ENCODE results near the gene GTPBP10. TPM values are rescaled to one million over a fixed set of nuclear protein-coding genes. Genes with fewer than 3 reads are reported as not detected.
"Not testable (repeated sequence)": the region's sequence is repeated elsewhere in the genome, so short reads cannot be mapped to it uniquely, and the experiment has no call there.

GTPBP10 gene
- total RNA-seq, 4 donors from 2014 or later: 11.3 to 48.1 (median 28.6) TPM

GRCh38 chr7:90345595-90346335, 751 bp upstream of the GTPBP10 start:
- no peaks in the 10 kb centered on the region for H3K36me3 ChIP-seq
- H3K4me3 ChIP-seq: peak overlapping the region; percentile 57 to 86 (median 77)
- 5% methylated on average over 18 of the region's 18 CpGs for WGBS, 2 donors
- no peaks in the 10 kb centered on the region for H3K9me3 ChIP-seq
- DNase-seq (ENCODE audit: low spot score in 2 of 2): peak in 1 of 2 donors; percentile 5
- H3K27ac ChIP-seq: peak overlapping the region; percentile 66 to 90 (median 88)
- peaks cover 0 to 20% (median 9%) of the 10 kb centered on the region in 4 donors for H3K4me1 ChIP-seq
- no peak for TF ChIP-seq CTCF (IDR thresholded peaks at IDR 0.05)
- no peak for TF ChIP-seq POLR2A (IDR thresholded peaks at IDR 0.05)
- no peaks in the 10 kb centered on the region for H3K27me3 ChIP-seq

- DNase-seq (ENCODE audit: low spot score in 2 of 2): no peak
- no peak overlapping the region for H3K27ac ChIP-seq
- 74 to 81% methylated on average over 4 of the region's 4 CpGs for WGBS, 2 donors
- no peaks in the 10 kb centered on the region for H3K36me3 ChIP-seq
- H3K4me1 ChIP-seq: peaks cover 0 to 20% (median 9%) of the 10 kb centered on the region in 4 donors
- H3K4me3 ChIP-seq: peak overlapping the region in 1 of 4 donors; percentile 78
- no peaks in the 10 kb centered on the region for H3K27me3 ChIP-seq
- no peaks in the 10 kb centered on the region for H3K9me3 ChIP-seq
- no peak for TF ChIP-seq CTCF (IDR thresholded peaks at IDR 0.05)
- TF ChIP-seq EP300 (IDR thresholded peaks at IDR 0.05): no peak
- no peak for TF ChIP-seq POLR2A (IDR thresholded peaks at IDR 0.05)
These were observed 1.2 kb downstream of the GTPBP10 start for GRCh38 chr7:90347759-90348158.

GRCh38 chr7:90349305-90349704, 2.8 kb downstream of the GTPBP10 start:
- Histone ChIP-seq H3K36me3 (peaks cover 0 to 4% (median 0%) of the 10 kb centered on the region in 3 donors), H3K27ac (no peak overlapping the region), H3K9me3 (no peaks in the 10 kb centered on the region), H3K27me3 (no peaks in the 10 kb centered on the region), H3K4me3 (no peak overlapping the region), H3K4me1 (peaks cover 0 to 20% (median 9%) of the 10 kb centered on the region in 4 donors)
- TF ChIP-seq CTCF (IDR thresholded peaks at IDR 0.05): no peak
- TF ChIP-seq POLR2A (IDR thresholded peaks at IDR 0.05): no peak
- DNase-seq (ENCODE audit: low spot score in 2 of 2): no peak
- 81 to 85% methylated on average over 4 of the region's 4 CpGs for WGBS, 2 donors

- DNase-seq (ENCODE audit: low spot score in 2 of 2); H3K4me3 ChIP-seq; H3K27me3 ChIP-seq; H3K36me3 ChIP-seq; H3K9me3 ChIP-seq; H3K27ac ChIP-seq: not testable (repeated sequence)
- peaks cover 0 to 19% (median 9%) of the 10 kb centered on the region in 4 donors for H3K4me1 ChIP-seq
- 90 to 96% methylated on average over 3 of the region's 3 CpGs for WGBS, 2 donors
These were observed 3.5 kb downstream of the GTPBP10 start for GRCh38 chr7:90350032-90350431.

GRCh38 chr7:90351987-90352386, 5.5 kb downstream of the GTPBP10 start:
- no peak overlapping the region for H3K4me3 ChIP-seq
- peaks cover 0 to 23% (median 15%) of the 10 kb centered on the region in 3 donors for H3K36me3 ChIP-seq
- peaks cover 0 to 12% (median 9%) of the 10 kb centered on the region in 4 donors for H3K4me1 ChIP-seq
- H3K27ac ChIP-seq: no peak overlapping the region
- no peak for DNase-seq (ENCODE audit: low spot score in 2 of 2)
- no peaks in the 10 kb centered on the region for H3K9me3 ChIP-seq
- no peak for TF ChIP-seq POLR2A (IDR thresholded peaks at IDR 0.05)
- no peak for TF ChIP-seq CTCF (IDR thresholded peaks at IDR 0.05)
- no peaks in the 10 kb centered on the region for H3K27me3 ChIP-seq
